ENCODE measurements around the gene SNX8. TPM values are rescaled to one million over a fixed set of nuclear protein-coding genes. Genes with fewer than 3 reads are reported as not detected.
"Not testable (repeated sequence)": the region's sequence is repeated elsewhere in the genome, so short reads cannot be mapped to it uniquely, and the experiment has no call there.

Gene SNX8
- polyA plus RNA-seq, 1 donor: 50.8 TPM

GRCh38 chr7:2331707-2332106 lies 17.5 kb upstream of the SNX8 start:
- Histone ChIP-seq H3K4me3 (ENCODE audit: low read length) (no peak overlapping the region), H3K4me1 (ENCODE audit: control insufficient read depth, insufficient read depth, low read length) (no peaks in the 10 kb centered on the region), H3K9me3 (ENCODE audit: control insufficient read depth, low read depth, low read length) (no peaks in the 10 kb centered on the region), H3K36me3 (ENCODE audit: control insufficient read depth, insufficient read depth, low read length) (no peaks in the 10 kb centered on the region), H3K27me3 (ENCODE audit: control insufficient read depth, insufficient read depth, low read length) (no peaks in the 10 kb centered on the region), H3K27ac (ENCODE audit: low read length) (no peak overlapping the region)
- 80% methylated on average over 2 of the region's 6 CpGs for WGBS (ENCODE audit: insufficient coverage, low lambda C conversion rate)
- DNase-seq: no peak

- no peaks in the 10 kb centered on the region for H3K9me3 ChIP-seq (ENCODE audit: control insufficient read depth, low read depth, low read length)
- H3K36me3 ChIP-seq (ENCODE audit: control insufficient read depth, insufficient read depth, low read length): no peaks in the 10 kb centered on the region
- H3K4me1 ChIP-seq (ENCODE audit: control insufficient read depth, insufficient read depth, low read length): no peaks in the 10 kb centered on the region
- 80% methylated on average over 1 of the region's 2 CpGs for WGBS (ENCODE audit: insufficient coverage, low lambda C conversion rate)
- H3K27me3 ChIP-seq (ENCODE audit: control insufficient read depth, insufficient read depth, low read length): no peaks in the 10 kb centered on the region
- H3K4me3 ChIP-seq (ENCODE audit: low read length): no peak overlapping the region
- H3K27ac ChIP-seq (ENCODE audit: low read length): no peak overlapping the region
- DNase-seq: no peak
Measured at GRCh38 chr7:2330493-2330892, 16.3 kb upstream of the SNX8 start.

GRCh38 chr7:2326951-2327350 lies 12.7 kb upstream of the SNX8 start:
- no peaks in the 10 kb centered on the region for H3K4me1 ChIP-seq (ENCODE audit: control insufficient read depth, insufficient read depth, low read length)
- no peaks in the 10 kb centered on the region for H3K27me3 ChIP-seq (ENCODE audit: control insufficient read depth, insufficient read depth, low read length)
- no peak overlapping the region for H3K27ac ChIP-seq (ENCODE audit: low read length)
- H3K36me3 ChIP-seq (ENCODE audit: control insufficient read depth, insufficient read depth, low read length): no peaks in the 10 kb centered on the region
- H3K9me3 ChIP-seq (ENCODE audit: control insufficient read depth, low read depth, low read length): no peaks in the 10 kb centered on the region
- DNase-seq: no peak
- 100% methylated on average over 1 of the region's 7 CpGs for WGBS (ENCODE audit: insufficient coverage, low lambda C conversion rate)
- no peak overlapping the region for H3K4me3 ChIP-seq (ENCODE audit: low read length)

DNA sequence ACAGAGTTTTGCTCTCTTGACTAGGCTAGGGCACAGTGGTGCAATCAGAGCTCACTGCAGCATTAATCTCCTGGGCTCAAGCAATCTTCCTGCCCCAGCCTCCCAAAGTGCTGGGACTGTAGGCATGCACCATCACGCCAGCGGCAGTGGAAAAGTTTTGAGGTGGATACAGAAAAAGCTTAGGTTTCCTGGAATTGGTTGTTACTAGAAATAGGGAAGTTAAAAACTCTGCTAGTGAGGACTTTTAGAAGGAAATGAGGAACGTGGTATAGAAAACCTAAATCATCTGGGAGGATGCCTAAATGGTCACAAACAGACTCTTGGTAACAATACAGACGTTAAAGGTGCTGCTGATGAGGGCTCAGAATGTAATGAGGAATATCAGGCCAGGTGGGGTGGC lies 10.9 kb upstream of the SNX8 start:
- Histone ChIP-seq H3K27me3 (ENCODE audit: control insufficient read depth, insufficient read depth, low read length) (no peaks in the 10 kb centered on the region), H3K4me1 (ENCODE audit: control insufficient read depth, insufficient read depth, low read length) (no peaks in the 10 kb centered on the region), H3K9me3 (ENCODE audit: control insufficient read depth, low read depth, low read length) (no peaks in the 10 kb centered on the region), H3K36me3 (ENCODE audit: control insufficient read depth, insufficient read depth, low read length) (no peaks in the 10 kb centered on the region), H3K27ac (ENCODE audit: low read length) (no peak overlapping the region), H3K4me3 (ENCODE audit: low read length) (no peak overlapping the region)
- WGBS (ENCODE audit: insufficient coverage, low lambda C conversion rate): 80% methylated on average over 1 of the region's 4 CpGs
- DNase-seq: no peak

DNA sequence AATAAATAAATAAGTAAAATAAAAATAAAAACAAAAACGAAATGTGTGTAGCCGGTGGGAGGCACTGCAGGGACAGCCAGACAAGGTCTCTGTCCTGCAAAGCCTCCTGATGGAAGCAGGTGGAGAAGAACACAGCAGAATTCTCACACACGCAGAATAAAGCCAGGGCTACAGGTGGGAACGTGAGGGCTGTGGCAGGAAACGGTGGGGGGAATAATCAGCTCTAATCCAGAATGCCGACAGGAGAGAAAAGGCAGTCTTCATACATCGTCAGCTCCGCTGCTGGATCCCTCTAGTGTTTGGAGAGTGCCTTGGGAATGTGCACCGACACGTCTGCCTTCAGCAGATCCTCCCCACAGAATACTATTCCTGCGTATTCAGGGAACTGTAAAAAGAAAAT lies 6.8 kb upstream of the SNX8 start:
- H3K4me3 ChIP-seq (ENCODE audit: low read length): no peak overlapping the region
- no peaks in the 10 kb centered on the region for H3K27me3 ChIP-seq (ENCODE audit: control insufficient read depth, insufficient read depth, low read length)
- no peaks in the 10 kb centered on the region for H3K9me3 ChIP-seq (ENCODE audit: control insufficient read depth, low read depth, low read length)
- no peak for DNase-seq
- no peaks in the 10 kb centered on the region for H3K4me1 ChIP-seq (ENCODE audit: control insufficient read depth, insufficient read depth, low read length)
- no peak overlapping the region for H3K27ac ChIP-seq (ENCODE audit: low read length)
- H3K36me3 ChIP-seq (ENCODE audit: control insufficient read depth, insufficient read depth, low read length): no peaks in the 10 kb centered on the region
- WGBS (ENCODE audit: insufficient coverage, low lambda C conversion rate): 80% methylated on average over 1 of the region's 11 CpGs

- Histone ChIP-seq H3K36me3 (ENCODE audit: control insufficient read depth, insufficient read depth, low read length) (no peaks in the 10 kb centered on the region), H3K27ac (ENCODE audit: low read length) (no peak overlapping the region), H3K27me3 (ENCODE audit: control insufficient read depth, insufficient read depth, low read length) (no peaks in the 10 kb centered on the region), H3K4me1 (ENCODE audit: control insufficient read depth, insufficient read depth, low read length) (peaks cover 3% of the 10 kb centered on the region), H3K9me3 (ENCODE audit: control insufficient read depth, low read depth, low read length) (no peaks in the 10 kb centered on the region), H3K4me3 (ENCODE audit: low read length) (no peak overlapping the region)
- WGBS (ENCODE audit: insufficient coverage, low lambda C conversion rate): no CpG with 5 or more reads among the region's 12 CpGs
- no peak for DNase-seq
Measured at GRCh38 chr7:2317556-2318293, 3.5 kb upstream of the SNX8 start.

DNA sequence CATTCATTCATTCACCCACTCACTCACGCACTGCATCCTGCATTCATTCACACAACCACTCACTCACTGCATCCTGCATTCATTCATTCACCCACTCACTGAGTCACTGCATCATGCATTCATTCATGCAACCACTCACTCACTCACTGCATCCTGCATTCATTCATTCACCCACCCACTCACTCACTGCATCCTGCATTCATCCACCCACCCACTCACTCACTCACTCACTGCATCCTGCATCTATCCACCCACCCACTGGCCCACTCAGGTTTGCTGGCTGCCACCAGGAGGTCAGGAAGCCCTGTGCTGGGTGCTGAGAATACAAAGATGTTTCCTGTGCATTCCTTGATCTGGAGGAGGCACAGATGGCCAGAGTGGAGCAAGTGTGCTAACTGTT lies 2.3 kb upstream of the SNX8 start:
- no peaks in the 10 kb centered on the region for H3K27me3 ChIP-seq (ENCODE audit: control insufficient read depth, insufficient read depth, low read length)
- DNase-seq: no peak
- no peak overlapping the region for H3K27ac ChIP-seq (ENCODE audit: low read length)
- H3K4me1 ChIP-seq (ENCODE audit: control insufficient read depth, insufficient read depth, low read length): peaks cover 3% of the 10 kb centered on the region
- H3K36me3 ChIP-seq (ENCODE audit: control insufficient read depth, insufficient read depth, low read length): no peaks in the 10 kb centered on the region
- H3K9me3 ChIP-seq (ENCODE audit: control insufficient read depth, low read depth, low read length): no peaks in the 10 kb centered on the region
- H3K4me3 ChIP-seq (ENCODE audit: low read length): no peak overlapping the region
- WGBS (ENCODE audit: insufficient coverage, low lambda C conversion rate): no CpG with 5 or more reads among the region's 1 CpG

GRCh38 chr7:2315787-2316186 lies 1.5 kb upstream of the SNX8 start:
- no peak for DNase-seq
- no peak overlapping the region for H3K4me3 ChIP-seq (ENCODE audit: low read length)
- no peaks in the 10 kb centered on the region for H3K36me3 ChIP-seq (ENCODE audit: control insufficient read depth, insufficient read depth, low read length)
- no peaks in the 10 kb centered on the region for H3K27me3 ChIP-seq (ENCODE audit: control insufficient read depth, insufficient read depth, low read length)
- H3K27ac ChIP-seq (ENCODE audit: low read length): no peak overlapping the region
- WGBS (ENCODE audit: insufficient coverage, low lambda C conversion rate): no CpG with 5 or more reads among the region's 1 CpG
- H3K9me3 ChIP-seq (ENCODE audit: control insufficient read depth, low read depth, low read length): no peaks in the 10 kb centered on the region
- H3K4me1 ChIP-seq (ENCODE audit: control insufficient read depth, insufficient read depth, low read length): peaks cover 3% of the 10 kb centered on the region

GRCh38 chr7:2314956-2315530 lies 802 bp upstream of the SNX8 start:
- DNase-seq; H3K4me3 ChIP-seq (ENCODE audit: low read length); H3K4me1 ChIP-seq (ENCODE audit: control insufficient read depth, insufficient read depth, low read length); H3K9me3 ChIP-seq (ENCODE audit: control insufficient read depth, low read depth, low read length); H3K36me3 ChIP-seq (ENCODE audit: control insufficient read depth, insufficient read depth, low read length); H3K27me3 ChIP-seq (ENCODE audit: control insufficient read depth, insufficient read depth, low read length): not testable (repeated sequence)
- 52% methylated on average over 2 of the region's 3 CpGs for WGBS (ENCODE audit: insufficient coverage, low lambda C conversion rate)
- H3K27ac ChIP-seq (ENCODE audit: low read length): peak overlapping the region; percentile 66

- Histone ChIP-seq H3K4me3 (ENCODE audit: low read length) (peak overlapping the region; percentile 95), H3K36me3 (ENCODE audit: control insufficient read depth, insufficient read depth, low read length) (peaks cover 3% of the 10 kb centered on the region), H3K27me3 (ENCODE audit: control insufficient read depth, insufficient read depth, low read length) (no peaks in the 10 kb centered on the region), H3K4me1 (ENCODE audit: control insufficient read depth, insufficient read depth, low read length) (peaks cover 3% of the 10 kb centered on the region), H3K27ac (ENCODE audit: low read length) (peak overlapping the region; percentile 82), H3K9me3 (ENCODE audit: control insufficient read depth, low read depth, low read length) (no peaks in the 10 kb centered on the region)
- whole genome bisulfite sequencing (ENCODE audit: insufficient coverage, low lambda C conversion rate): 96% methylated on average over 4 of the region's 42 CpGs
- DNase-seq: peak in 1 of 2 donors; percentile 57
Measured at GRCh38 chr7:2313450-2314208, 612 bp downstream of the SNX8 start.
